H9 (cell line): ENCODE measurements around the gene PACSIN3. TPM values are rescaled to one million over a fixed set of nuclear protein-coding genes. Genes with fewer than 3 reads are reported as not detected.
A peak's percentile ranks its signal among the peaks of the same experiment; 100 is the strongest.

ENCODE experiments used
- DNase-seq: peaks from one replicate; pipeline ENCODE4 v3.0.0-alpha.2; 2017
- H2AFZ ChIP-seq: one replicate; pipeline ENCODE4 v1.6.1; 2013; ENCODE audit warnings: mild to moderate bottlenecking, low read length, control low read depth, moderate library complexity
- H2AK5ac ChIP-seq: 2 replicates; pipeline ENCODE4 v1.6.1; 2013; ENCODE audit warnings: low read length, control low read depth, mixed read lengths; ENCODE audit not compliant: insufficient read length
- H2BK120ac ChIP-seq: one replicate; pipeline ENCODE4 v1.6.1; 2013; ENCODE audit warnings: low read depth, mild to moderate bottlenecking, low read length, control low read depth, inconsistent platforms; ENCODE audit not compliant: poor library complexity, severe bottlenecking
- H2BK12ac ChIP-seq: 2 replicates; pipeline ENCODE4 v1.6.1; 2013; ENCODE audit warnings: low read length, control low read depth, mixed read lengths, low read depth; ENCODE audit not compliant: insufficient read length
- H2BK15ac ChIP-seq: 2 replicates; pipeline ENCODE4 v1.6.1; 2013; ENCODE audit warnings: low read depth, low read length, control low read depth
- H2BK20ac ChIP-seq: one replicate; pipeline ENCODE4 v1.6.1; 2013; ENCODE audit warnings: low read depth, mild to moderate bottlenecking, low read length, control low read depth, inconsistent platforms; ENCODE audit not compliant: poor library complexity, severe bottlenecking
- H2BK5ac ChIP-seq: 2 replicates; pipeline ENCODE4 v1.6.1; 2013; ENCODE audit warnings: low read length, control low read depth, mixed read lengths; ENCODE audit not compliant: insufficient read length
- H3K14ac ChIP-seq: 2 replicates; pipeline ENCODE4 v1.6.1; 2013; ENCODE audit warnings: low read length, control low read depth; ENCODE audit not compliant: insufficient read depth
- H3K18ac ChIP-seq: 2 replicates; pipeline ENCODE4 v1.6.1; 2013; ENCODE audit warnings: low read depth, mild to moderate bottlenecking, mixed read lengths, low read length, control low read depth; ENCODE audit not compliant: insufficient read length
- H3K23ac ChIP-seq: 2 replicates; pipeline ENCODE4 v1.6.1; 2013; ENCODE audit warnings: low read length, control low read depth, mixed read lengths, low read depth; ENCODE audit not compliant: insufficient read length
- H3K23me2 ChIP-seq: 2 replicates; pipeline ENCODE4 v1.6.1; 2013; ENCODE audit warnings: low read depth, mild to moderate bottlenecking, mixed read lengths, low read length, control low read depth; ENCODE audit not compliant: insufficient read length, poor library complexity, severe bottlenecking
- H3K27ac ChIP-seq: 2 replicates; pipeline ENCODE4 v1.5.1; 2013; ENCODE audit warnings: low read length, control low read depth, mixed read lengths, low read depth; ENCODE audit not compliant: insufficient read length
- H3K27me3 ChIP-seq: 2 replicates; pipeline ENCODE4 v1.6.1; 2013; ENCODE audit warnings: low read length, control low read depth, inconsistent platforms; ENCODE audit not compliant: insufficient read depth
- H3K4ac ChIP-seq: 2 replicates; pipeline ENCODE4 v1.6.1; 2013; ENCODE audit warnings: low read depth, mild to moderate bottlenecking, control low read depth, inconsistent platforms, low read length, moderate library complexity
- H3K4me1 ChIP-seq: 2 replicates; pipeline ENCODE4 v1.6.1; 2013; ENCODE audit warnings: low read length, control low read depth, inconsistent platforms; ENCODE audit not compliant: insufficient read depth
- H3K4me2 ChIP-seq: 2 replicates; pipeline ENCODE4 v1.6.1; 2013; ENCODE audit warnings: low read length, control low read depth, mixed read lengths; ENCODE audit not compliant: insufficient read length, insufficient read depth
- H3K56ac ChIP-seq: 2 replicates; pipeline ENCODE4 v1.6.1; 2013; ENCODE audit warnings: low read depth, mild to moderate bottlenecking, mixed read lengths, low read length, control low read depth; ENCODE audit not compliant: insufficient read length
- H3K79me1 ChIP-seq: 2 replicates; pipeline ENCODE4 v1.6.1; 2013; ENCODE audit warnings: low read depth, mild to moderate bottlenecking, moderate library complexity, low read length, control low read depth, inconsistent platforms; ENCODE audit not compliant: insufficient read depth, poor library complexity, severe bottlenecking
- H3K79me2 ChIP-seq: 2 replicates; pipeline ENCODE4 v1.6.1; 2013; ENCODE audit warnings: low read length, control low read depth, inconsistent platforms; ENCODE audit not compliant: insufficient read depth
- H3K9ac ChIP-seq: 2 replicates; pipeline ENCODE4 v1.6.1; 2013; ENCODE audit warnings: low read length, control low read depth, mixed read lengths; ENCODE audit not compliant: insufficient read length; ENCODE audit errors: extremely low read depth
- H3K9me3 ChIP-seq: one replicate; pipeline ENCODE4 v1.6.1; 2013; ENCODE audit warnings: low read depth, low read length, inconsistent platforms; ENCODE audit not compliant: control insufficient read depth
- H3T11ph ChIP-seq: one replicate; pipeline ENCODE4 v1.6.1; 2013; ENCODE audit warnings: mild to moderate bottlenecking, low read length, control low read depth, inconsistent platforms
- H4K20me1 ChIP-seq: one replicate; pipeline ENCODE4 v1.6.1; 2013; ENCODE audit not compliant: control insufficient read depth, insufficient read length, insufficient read depth
- H4K5ac ChIP-seq: 2 replicates; pipeline ENCODE4 v1.6.1; 2013; ENCODE audit warnings: low read depth, mild to moderate bottlenecking, mixed read lengths, low read length, control low read depth; ENCODE audit not compliant: insufficient read length
- H4K8ac ChIP-seq: replicated peaks from 2 replicates; pipeline ENCODE4 v1.6.1; 2013; ENCODE audit warnings: low read length, control low read depth, mixed read lengths, low read depth; ENCODE audit not compliant: insufficient read length
- H4K91ac ChIP-seq: 2 replicates; pipeline ENCODE4 v1.6.1; 2013; ENCODE audit warnings: low read depth, mild to moderate bottlenecking, moderate library complexity, mixed read lengths, low read length, control low read depth; ENCODE audit not compliant: insufficient read length
- H3K27ac Mint-ChIP-seq, 3 experiments: 2 replicates in 2 of 3; 3 replicates in 1 of 3; pipeline ENCODE4 v1.8.0; 2020 to 2021; ENCODE audit warnings: mixed read lengths in 3 of 3, mild to moderate bottlenecking in 1 of 3, moderate library complexity in 1 of 3
- H3K27me3 Mint-ChIP-seq: 2 replicates; pipeline ENCODE4 v1.8.0; 2021; ENCODE audit warnings: low read depth, mild to moderate bottlenecking, moderate library complexity, mixed read lengths
- H3K36me3 Mint-ChIP-seq, 3 experiments: 2 replicates in 2 of 3; 3 replicates in 1 of 3; pipeline ENCODE4 v1.8.0; 2020 to 2021; ENCODE audit warnings: low read depth in 3 of 3, mixed read lengths in 3 of 3; ENCODE audit not compliant: insufficient read depth in 1 of 3
- H3K4me1 Mint-ChIP-seq, 2 experiments: 2 replicates each; pipeline ENCODE4 v1.8.0; 2020; ENCODE audit warnings: mixed read lengths in 2 of 2
- H3K4me3 Mint-ChIP-seq, 2 experiments: 2 replicates in 1 of 2; 3 replicates in 1 of 2; pipeline ENCODE4 v1.8.0; 2020 to 2021; ENCODE audit warnings: mild to moderate bottlenecking in 2 of 2, mixed read lengths in 2 of 2, moderate library complexity in 1 of 2
- H3K9me3 Mint-ChIP-seq, 2 experiments: 2 replicates in 1 of 2; 3 replicates in 1 of 2; pipeline ENCODE4 v1.8.0; 2020; ENCODE audit warnings: mild to moderate bottlenecking in 2 of 2, mixed read lengths in 2 of 2, moderate library complexity in 1 of 2
- WGBS: extraction: QIAGEN DNeasy Blood & Tissue Kit; methylation state at CpG from one replicate; pipeline ENCODE4 v1.1.7; 2013; ENCODE audit warnings: missing lambda C conversion rate, low lambda C conversion rate, mixed read lengths; ENCODE audit not compliant: insufficient read length; ENCODE audit errors: extremely low coverage; 5-methylcytosine and 5-hydroxymethylcytosine counted together
- total RNA-seq: library from RNA; stranded (reverse); gene quantifications from 2 replicates; pipeline ENCODE4 v1.2.1, GENCODE V29; 2021
- TF ChIP-seq, protein P1 (sequence below): fragments of 200-600 bp; sonication (generic); conservative IDR thresholded peaks from 3 replicates; pipeline ENCODE4 v1.8.0; 2021; ENCODE audit warnings: antibody characterized with exemption, mild to moderate bottlenecking

The PACSIN3 gene
- total RNA-seq, 1 experiment from 2014 or later: 63.0 TPM

GRCh38 chr11:47233989-47234668 is 47.9 kb upstream of the PACSIN3 start:
- H3K36me3 Mint-ChIP-seq: peaks cover 0 to 59% (median 46%) of the 10 kb centered on the region in 3 experiments; a peak in 5 of 7 replicates
- H2BK120ac ChIP-seq: no peak overlapping the region
- no peak overlapping the region for H2BK5ac ChIP-seq
- H3K27ac Mint-ChIP-seq: peak overlapping the region; percentile 66 to 75 (median 68); a peak in 3 of 7 replicates
- no peak overlapping the region for H3K9ac ChIP-seq
- H2AK5ac ChIP-seq: no peak overlapping the region
- H3K27me3 ChIP-seq: no peaks in the 10 kb centered on the region
- H3K14ac ChIP-seq: no peak overlapping the region
- H2BK12ac ChIP-seq: no peak overlapping the region
- no peak overlapping the region for H3K4me3 Mint-ChIP-seq
- no peaks in the 10 kb centered on the region for H3K9me3 ChIP-seq
- H3K9me3 Mint-ChIP-seq: no peaks in the 10 kb centered on the region
- H3T11ph ChIP-seq: no peak overlapping the region
- H4K8ac ChIP-seq: no peak overlapping the region
- no peaks in the 10 kb centered on the region for H3K79me1 ChIP-seq
- no peak overlapping the region for H3K18ac ChIP-seq
- H3K23ac ChIP-seq: no peak overlapping the region
- H4K5ac ChIP-seq: no peak overlapping the region
- no peaks in the 10 kb centered on the region for H3K4me1 ChIP-seq
- WGBS: no CpG with 5 or more reads among the region's 11 CpGs
- TF ChIP-seq, protein P1, sequence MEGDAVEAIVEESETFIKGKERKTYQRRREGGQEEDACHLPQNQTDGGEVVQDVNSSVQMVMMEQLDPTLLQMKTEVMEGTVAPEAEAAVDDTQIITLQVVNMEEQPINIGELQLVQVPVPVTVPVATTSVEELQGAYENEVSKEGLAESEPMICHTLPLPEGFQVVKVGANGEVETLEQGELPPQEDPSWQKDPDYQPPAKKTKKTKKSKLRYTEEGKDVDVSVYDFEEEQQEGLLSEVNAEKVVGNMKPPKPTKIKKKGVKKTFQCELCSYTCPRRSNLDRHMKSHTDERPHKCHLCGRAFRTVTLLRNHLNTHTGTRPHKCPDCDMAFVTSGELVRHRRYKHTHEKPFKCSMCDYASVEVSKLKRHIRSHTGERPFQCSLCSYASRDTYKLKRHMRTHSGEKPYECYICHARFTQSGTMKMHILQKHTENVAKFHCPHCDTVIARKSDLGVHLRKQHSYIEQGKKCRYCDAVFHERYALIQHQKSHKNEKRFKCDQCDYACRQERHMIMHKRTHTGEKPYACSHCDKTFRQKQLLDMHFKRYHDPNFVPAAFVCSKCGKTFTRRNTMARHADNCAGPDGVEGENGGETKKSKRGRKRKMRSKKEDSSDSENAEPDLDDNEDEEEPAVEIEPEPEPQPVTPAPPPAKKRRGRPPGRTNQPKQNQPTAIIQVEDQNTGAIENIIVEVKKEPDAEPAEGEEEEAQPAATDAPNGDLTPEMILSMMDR: peak; percentile 51
- H3K4me1 Mint-ChIP-seq: peaks cover 0 to 9% of the 10 kb centered on the region in 2 experiments; a peak in 3 of 4 replicates
- H3K56ac ChIP-seq: no peak overlapping the region
- no peaks in the 10 kb centered on the region for H3K79me2 ChIP-seq
- no peak overlapping the region for H3K27ac ChIP-seq
- no peaks in the 10 kb centered on the region for H3K27me3 Mint-ChIP-seq
- H2BK20ac ChIP-seq: no peak overlapping the region
- no peak overlapping the region for H2AFZ ChIP-seq
- no peaks in the 10 kb centered on the region for H4K20me1 ChIP-seq
- H3K23me2 ChIP-seq: no peaks in the 10 kb centered on the region
- H3K4me2 ChIP-seq: no peak overlapping the region
- H4K91ac ChIP-seq: no peak overlapping the region
- no peak overlapping the region for H2BK15ac ChIP-seq
- no peak overlapping the region for H3K4ac ChIP-seq
- peak; percentile 50 for DNase-seq
